Measurements from ENCODE around the gene KCTD20. TPM values are rescaled to one million over a fixed set of nuclear protein-coding genes. Genes with fewer than 3 reads are reported as not detected.
"Not testable (repeated sequence)": the region's sequence is repeated elsewhere in the genome, so short reads cannot be mapped to it uniquely, and the experiment has no call there.

The KCTD20 gene
- total RNA-seq, 1 donor from 2014 or later: 48.1 TPM

- TF ChIP-seq, protein P1, sequence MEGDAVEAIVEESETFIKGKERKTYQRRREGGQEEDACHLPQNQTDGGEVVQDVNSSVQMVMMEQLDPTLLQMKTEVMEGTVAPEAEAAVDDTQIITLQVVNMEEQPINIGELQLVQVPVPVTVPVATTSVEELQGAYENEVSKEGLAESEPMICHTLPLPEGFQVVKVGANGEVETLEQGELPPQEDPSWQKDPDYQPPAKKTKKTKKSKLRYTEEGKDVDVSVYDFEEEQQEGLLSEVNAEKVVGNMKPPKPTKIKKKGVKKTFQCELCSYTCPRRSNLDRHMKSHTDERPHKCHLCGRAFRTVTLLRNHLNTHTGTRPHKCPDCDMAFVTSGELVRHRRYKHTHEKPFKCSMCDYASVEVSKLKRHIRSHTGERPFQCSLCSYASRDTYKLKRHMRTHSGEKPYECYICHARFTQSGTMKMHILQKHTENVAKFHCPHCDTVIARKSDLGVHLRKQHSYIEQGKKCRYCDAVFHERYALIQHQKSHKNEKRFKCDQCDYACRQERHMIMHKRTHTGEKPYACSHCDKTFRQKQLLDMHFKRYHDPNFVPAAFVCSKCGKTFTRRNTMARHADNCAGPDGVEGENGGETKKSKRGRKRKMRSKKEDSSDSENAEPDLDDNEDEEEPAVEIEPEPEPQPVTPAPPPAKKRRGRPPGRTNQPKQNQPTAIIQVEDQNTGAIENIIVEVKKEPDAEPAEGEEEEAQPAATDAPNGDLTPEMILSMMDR (conservative IDR thresholded peaks at IDR 0.05): no peak
- Mint-ChIP-seq H3K27ac (ENCODE audit: unreplicated experiment) (no peak overlapping the region), H3K4me1 (peaks cover 36% of the 10 kb centered on the region), H3K36me3 (ENCODE audit: low read depth) (peaks cover 10% of the 10 kb centered on the region), H3K27me3 (ENCODE audit: low read depth) (no peaks in the 10 kb centered on the region), H3K9me3 (peaks cover 3% of the 10 kb centered on the region), H3K4me3 (peak overlapping the region; percentile 92)
- DNase-seq (ENCODE audit: low read depth, low spot score): no peak
Measured at GRCh38 chr6:36444470-36444869, 1.7 kb downstream of the KCTD20 start.

- peaks cover 36% of the 10 kb centered on the region for H3K4me1 Mint-ChIP-seq
- H3K27me3 Mint-ChIP-seq (ENCODE audit: low read depth): no peaks in the 10 kb centered on the region
- DNase-seq (ENCODE audit: low read depth, low spot score): no peak
- H3K27ac Mint-ChIP-seq (ENCODE audit: unreplicated experiment): no peak overlapping the region
- TF ChIP-seq, protein P1 (conservative IDR thresholded peaks at IDR 0.05): no peak
- peak overlapping the region; percentile 74 for H3K4me3 Mint-ChIP-seq
- H3K9me3 Mint-ChIP-seq: peaks cover 3% of the 10 kb centered on the region
- peaks cover 12% of the 10 kb centered on the region for H3K36me3 Mint-ChIP-seq (ENCODE audit: low read depth)
Measured at GRCh38 chr6:36445621-36446020, 2.8 kb downstream of the KCTD20 start.

GRCh38 chr6:36449173-36449572, 6.4 kb downstream of the KCTD20 start:
- not testable (repeated sequence) for H3K9me3 Mint-ChIP-seq; H3K27ac Mint-ChIP-seq (ENCODE audit: unreplicated experiment); DNase-seq (ENCODE audit: low read depth, low spot score); H3K4me3 Mint-ChIP-seq; H3K27me3 Mint-ChIP-seq (ENCODE audit: low read depth)
- peaks cover 14% of the 10 kb centered on the region for H3K4me1 Mint-ChIP-seq
- peaks cover 12% of the 10 kb centered on the region for H3K36me3 Mint-ChIP-seq (ENCODE audit: low read depth)

GRCh38 chr6:36452897-36453296, 10.1 kb downstream of the KCTD20 start:
- not testable (repeated sequence) for H3K9me3 Mint-ChIP-seq; H3K27ac Mint-ChIP-seq (ENCODE audit: unreplicated experiment); DNase-seq (ENCODE audit: low read depth, low spot score); H3K27me3 Mint-ChIP-seq (ENCODE audit: low read depth); H3K4me1 Mint-ChIP-seq; H3K4me3 Mint-ChIP-seq
- peaks cover 12% of the 10 kb centered on the region for H3K36me3 Mint-ChIP-seq (ENCODE audit: low read depth)

GRCh38 chr6:36455486-36456027, 12.8 kb downstream of the KCTD20 start:
- Mint-ChIP-seq H3K9me3 (no peaks in the 10 kb centered on the region), H3K36me3 (ENCODE audit: low read depth) (no peaks in the 10 kb centered on the region), H3K4me3 (no peak overlapping the region), H3K27ac (ENCODE audit: unreplicated experiment) (no peak overlapping the region), H3K4me1 (peaks cover 4% of the 10 kb centered on the region), H3K27me3 (ENCODE audit: low read depth) (no peaks in the 10 kb centered on the region)
- no peak for DNase-seq (ENCODE audit: low read depth, low spot score)
- TF ChIP-seq, protein P1 (conservative IDR thresholded peaks at IDR 0.05): no peak

GRCh38 chr6:36459501-36459900, 16.7 kb downstream of the KCTD20 start:
- TF ChIP-seq, protein P1 (conservative IDR thresholded peaks at IDR 0.05): no peak
- H3K36me3 Mint-ChIP-seq (ENCODE audit: low read depth): no peaks in the 10 kb centered on the region
- peaks cover 4% of the 10 kb centered on the region for H3K4me1 Mint-ChIP-seq
- no peak overlapping the region for H3K27ac Mint-ChIP-seq (ENCODE audit: unreplicated experiment)
- no peak for DNase-seq (ENCODE audit: low read depth, low spot score)
- H3K9me3 Mint-ChIP-seq: no peaks in the 10 kb centered on the region
- H3K27me3 Mint-ChIP-seq (ENCODE audit: low read depth): no peaks in the 10 kb centered on the region
- no peak overlapping the region for H3K4me3 Mint-ChIP-seq
